IgD-negative memory B cell (primary cell): ENCODE data around the gene CARD18. TPM values are rescaled to one million over a fixed set of nuclear protein-coding genes. Genes with fewer than 3 reads are reported as not detected.
A peak's percentile ranks its signal among the peaks of the same experiment; 100 is the strongest.

Experiments
- H3K27ac Mint-ChIP-seq, 3 donors: one replicate each; pipeline ENCODE4 v1.8.0; 2020 to 2022; ENCODE audit warnings: mild to moderate bottlenecking in 3 of 3, mixed read lengths in 3 of 3, moderate library complexity in 1 of 3
- H3K27me3 Mint-ChIP-seq: one replicate; pipeline ENCODE4 v1.8.0; 2021; ENCODE audit warnings: mixed read lengths
- H3K36me3 Mint-ChIP-seq: one replicate; pipeline ENCODE4 v1.8.0; 2020; ENCODE audit warnings: mild to moderate bottlenecking, mixed read lengths
- H3K4me1 Mint-ChIP-seq, 3 donors: one replicate each; pipeline ENCODE4 v1.8.0; 2020 to 2022; ENCODE audit warnings: mixed read lengths in 3 of 3, mild to moderate bottlenecking in 1 of 3
- H3K4me3 Mint-ChIP-seq, 4 donors: one replicate each; pipeline ENCODE4 v1.8.0; 2020 to 2022; ENCODE audit warnings: mild to moderate bottlenecking in 4 of 4, mixed read lengths in 4 of 4, moderate library complexity in 3 of 4
- H3K9me3 Mint-ChIP-seq, 3 donors: one replicate each; pipeline ENCODE4 v1.8.0; 2020 to 2021; ENCODE audit warnings: mixed read lengths in 3 of 3, mild to moderate bottlenecking in 1 of 3
- polyA plus RNA-seq: library from polyadenylated mRNA; unstranded; fragments of 300-500 nt; fragmentation: Illumina TruSeq; gene quantifications from one replicate; pipeline ENCODE4 v1.2.3, GENCODE V29; 2021

The CARD18 gene
- polyA plus RNA-seq, 1 donor from 2014 or later, result not detected

- Mint-ChIP-seq H3K4me1 (no peaks in the 10 kb centered on the region), H3K27me3 (no peaks in the 10 kb centered on the region), H3K9me3 (no peaks in the 10 kb centered on the region)
These were observed 13.0 kb upstream of the CARD18 start for GRCh38 chr11:105152560-105152959.

GRCh38 chr11:105152021-105152512, 12.5 kb upstream of the CARD18 start:
- Mint-ChIP-seq H3K9me3 (no peaks in the 10 kb centered on the region), H3K4me1 (no peaks in the 10 kb centered on the region), H3K27ac (no peak overlapping the region), H3K36me3 (no peaks in the 10 kb centered on the region), H3K27me3 (no peaks in the 10 kb centered on the region), H3K4me3 (no peak overlapping the region)

More at GRCh38 chr11:105152560-105152959, 13.0 kb upstream of the CARD18 start:
- no peak overlapping the region for H3K27ac Mint-ChIP-seq
- H3K36me3 Mint-ChIP-seq, result no peaks in the 10 kb centered on the region
- no peak overlapping the region for H3K4me3 Mint-ChIP-seq

DNA sequence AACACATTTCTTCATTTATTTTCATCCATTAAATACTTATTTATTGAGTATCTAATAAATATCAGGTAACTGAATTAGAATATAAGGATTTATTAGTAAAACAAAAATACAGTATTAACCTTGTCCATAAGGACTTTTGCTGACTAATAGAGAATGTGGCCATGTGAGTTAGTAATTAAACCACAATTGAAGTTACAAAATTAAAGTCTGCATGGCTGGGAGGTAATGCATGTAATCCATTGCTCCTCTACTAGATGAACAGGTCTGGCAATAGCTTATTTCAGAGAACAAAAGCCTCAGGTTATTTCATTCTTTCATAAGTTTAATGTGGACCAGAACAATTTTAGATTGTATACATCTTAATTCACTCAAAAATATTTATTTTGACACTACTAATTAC, 9.9 kb upstream of the CARD18 start:
- H3K36me3 Mint-ChIP-seq, result no peaks in the 10 kb centered on the region
- H3K4me3 Mint-ChIP-seq, result no peak overlapping the region
- no peak overlapping the region for H3K27ac Mint-ChIP-seq
- H3K9me3 Mint-ChIP-seq, result no peaks in the 10 kb centered on the region
- no peaks in the 10 kb centered on the region for H3K4me1 Mint-ChIP-seq
- no peaks in the 10 kb centered on the region for H3K27me3 Mint-ChIP-seq

DNA sequence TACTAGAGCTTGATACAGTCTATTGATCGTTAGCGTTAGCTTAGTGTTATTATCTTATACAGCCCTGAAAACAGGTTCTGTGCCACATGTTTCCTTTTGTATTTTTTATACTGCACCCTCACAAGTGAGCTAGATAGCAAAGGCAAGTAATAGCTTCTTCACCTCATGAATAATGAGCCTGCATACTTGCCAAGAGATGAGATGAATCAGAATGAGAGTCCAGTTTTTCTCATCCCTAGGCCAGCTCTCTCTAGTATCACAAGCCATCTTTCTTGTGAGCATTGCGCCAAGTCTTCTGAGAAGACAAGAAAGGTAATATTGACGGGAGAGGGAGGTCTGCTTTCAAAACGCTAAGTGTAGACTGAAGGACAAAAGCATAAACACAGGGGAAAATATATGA, 8.7 kb upstream of the CARD18 start:
- H3K4me1 Mint-ChIP-seq, result no peaks in the 10 kb centered on the region
- no peak overlapping the region for H3K27ac Mint-ChIP-seq
- H3K9me3 Mint-ChIP-seq, result no peaks in the 10 kb centered on the region
- H3K36me3 Mint-ChIP-seq, result no peaks in the 10 kb centered on the region
- H3K27me3 Mint-ChIP-seq, result no peaks in the 10 kb centered on the region
- H3K4me3 Mint-ChIP-seq, result no peak overlapping the region

GRCh38 chr11:105144887-105145286, 5.3 kb upstream of the CARD18 start:
- Mint-ChIP-seq H3K9me3 (no peaks in the 10 kb centered on the region), H3K4me1 (no peaks in the 10 kb centered on the region), H3K36me3 (no peaks in the 10 kb centered on the region), H3K4me3 (no peak overlapping the region), H3K27me3 (no peaks in the 10 kb centered on the region), H3K27ac (no peak overlapping the region)

DNA sequence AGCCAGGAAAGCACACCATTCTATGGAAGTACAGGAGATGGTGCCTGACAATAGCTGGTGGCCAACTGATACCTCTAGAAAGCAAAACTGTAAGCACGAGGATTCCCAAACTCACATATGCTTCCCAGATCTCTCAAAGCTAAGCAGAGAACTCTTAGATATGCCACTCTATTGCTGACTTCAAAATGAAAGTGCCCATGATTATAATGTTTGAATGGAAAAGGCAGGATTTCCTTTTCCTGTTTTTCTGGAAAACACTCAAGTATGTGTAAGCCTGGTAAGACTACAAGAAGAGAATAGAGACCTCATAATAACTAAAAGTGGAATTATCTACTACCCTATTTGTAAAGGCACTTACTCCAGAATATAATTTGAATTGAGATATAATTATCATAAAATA, 2.6 kb upstream of the CARD18 start:
- no peak overlapping the region for H3K27ac Mint-ChIP-seq
- H3K27me3 Mint-ChIP-seq, result no peaks in the 10 kb centered on the region
- no peaks in the 10 kb centered on the region for H3K9me3 Mint-ChIP-seq
- no peaks in the 10 kb centered on the region for H3K36me3 Mint-ChIP-seq
- H3K4me3 Mint-ChIP-seq, result no peak overlapping the region
- no peaks in the 10 kb centered on the region for H3K4me1 Mint-ChIP-seq

- no peak overlapping the region for H3K27ac Mint-ChIP-seq
- H3K9me3 Mint-ChIP-seq, result peaks cover 0 to 5% (median 0%) of the 10 kb centered on the region in 3 donors
- peaks cover 3% of the 10 kb centered on the region for H3K36me3 Mint-ChIP-seq
- H3K27me3 Mint-ChIP-seq, result peaks cover 1% of the 10 kb centered on the region
- H3K4me3 Mint-ChIP-seq, result no peak overlapping the region
- no peaks in the 10 kb centered on the region for H3K4me1 Mint-ChIP-seq
These were observed 2.3 kb downstream of the CARD18 start for GRCh38 chr11:105137286-105137685.

DNA sequence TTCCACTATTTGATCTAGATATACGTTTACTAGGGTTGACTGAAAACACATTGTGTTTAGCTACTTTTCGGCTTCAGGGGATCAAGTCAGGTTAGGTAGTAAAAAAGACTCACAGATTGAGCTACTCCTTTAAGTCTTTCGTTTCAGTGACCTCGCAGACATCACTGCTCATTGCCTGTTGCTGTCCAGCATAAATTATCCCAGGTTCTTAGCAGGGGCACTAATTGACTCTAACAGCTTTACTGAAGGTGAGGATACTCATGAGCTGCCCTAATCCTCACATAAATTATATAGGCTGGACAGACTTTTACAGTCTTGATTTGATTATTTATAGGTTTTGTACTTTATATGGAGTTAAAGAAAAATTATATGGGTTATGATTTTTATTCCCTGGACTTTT, 3.7 kb downstream of the CARD18 start:
- H3K4me3 Mint-ChIP-seq, result no peak overlapping the region
- H3K27ac Mint-ChIP-seq, result no peak overlapping the region
- H3K36me3 Mint-ChIP-seq, result peaks cover 3% of the 10 kb centered on the region
- H3K27me3 Mint-ChIP-seq, result peaks cover 1% of the 10 kb centered on the region
- no peaks in the 10 kb centered on the region for H3K4me1 Mint-ChIP-seq
- peaks cover 0 to 11% (median 4%) of the 10 kb centered on the region in 3 donors for H3K9me3 Mint-ChIP-seq

DNA sequence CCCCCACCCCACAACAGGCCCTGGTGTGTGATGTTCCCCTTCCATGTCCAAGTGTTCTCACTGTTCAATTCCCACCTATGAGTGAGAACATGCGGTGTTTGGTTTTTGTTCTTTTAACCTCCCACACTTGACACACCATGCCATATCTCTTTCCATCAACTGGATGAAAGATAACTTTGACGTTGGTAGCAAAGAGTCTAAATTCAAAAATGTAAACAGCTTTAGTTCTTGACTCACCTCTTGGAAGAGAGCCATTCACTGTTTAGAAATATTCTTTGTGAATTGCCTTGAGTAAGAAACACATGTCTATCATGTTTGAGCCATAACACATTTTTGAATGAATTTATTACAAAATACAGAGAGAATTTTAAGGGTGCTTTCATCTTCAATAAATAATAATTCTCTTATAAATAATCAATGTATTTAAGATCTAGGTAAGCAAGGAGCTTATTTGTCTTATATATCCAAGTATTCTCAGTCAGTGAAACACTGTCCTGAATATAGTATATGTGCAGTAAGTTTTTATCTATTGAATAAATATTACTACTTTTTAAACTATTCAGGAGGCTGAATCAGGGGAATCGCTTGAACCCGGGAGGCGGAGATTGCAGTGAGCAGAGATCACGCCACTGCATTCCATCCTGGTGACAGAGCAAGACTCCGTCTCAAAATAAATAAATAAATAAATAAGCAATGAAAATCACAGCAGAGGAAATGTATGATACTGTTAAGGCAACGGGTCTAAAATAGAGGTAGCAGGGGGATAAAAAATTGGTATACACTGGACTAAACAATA, 6.7 kb downstream of the CARD18 start:
- H3K27me3 Mint-ChIP-seq, result peaks cover 1% of the 10 kb centered on the region
- no peak overlapping the region for H3K27ac Mint-ChIP-seq
- H3K36me3 Mint-ChIP-seq, result peaks cover 3% of the 10 kb centered on the region
- peaks cover 0 to 12% (median 4%) of the 10 kb centered on the region in 3 donors for H3K9me3 Mint-ChIP-seq
- no peak overlapping the region for H3K4me3 Mint-ChIP-seq
- H3K4me1 Mint-ChIP-seq, result no peaks in the 10 kb centered on the region

GRCh38 chr11:105130189-105130813, 9.3 kb downstream of the CARD18 start:
- no peak overlapping the region for H3K27ac Mint-ChIP-seq
- H3K9me3 Mint-ChIP-seq, result peaks cover 0 to 10% (median 4%) of the 10 kb centered on the region in 3 donors
- no peak overlapping the region for H3K4me3 Mint-ChIP-seq
- H3K36me3 Mint-ChIP-seq, result peaks cover 1% of the 10 kb centered on the region
- no peaks in the 10 kb centered on the region for H3K4me1 Mint-ChIP-seq
- H3K27me3 Mint-ChIP-seq, result peaks cover 1% of the 10 kb centered on the region

- H3K4me3 Mint-ChIP-seq, result no peak overlapping the region
- peaks cover 0 to 4% (median 1%) of the 10 kb centered on the region in 3 donors for H3K9me3 Mint-ChIP-seq
- H3K4me1 Mint-ChIP-seq, result no peaks in the 10 kb centered on the region
- no peaks in the 10 kb centered on the region for H3K27me3 Mint-ChIP-seq
- H3K27ac Mint-ChIP-seq, result no peak overlapping the region
- peaks cover 1% of the 10 kb centered on the region for H3K36me3 Mint-ChIP-seq
These were observed 14.8 kb downstream of the CARD18 start for GRCh38 chr11:105124756-105125155.

DNA sequence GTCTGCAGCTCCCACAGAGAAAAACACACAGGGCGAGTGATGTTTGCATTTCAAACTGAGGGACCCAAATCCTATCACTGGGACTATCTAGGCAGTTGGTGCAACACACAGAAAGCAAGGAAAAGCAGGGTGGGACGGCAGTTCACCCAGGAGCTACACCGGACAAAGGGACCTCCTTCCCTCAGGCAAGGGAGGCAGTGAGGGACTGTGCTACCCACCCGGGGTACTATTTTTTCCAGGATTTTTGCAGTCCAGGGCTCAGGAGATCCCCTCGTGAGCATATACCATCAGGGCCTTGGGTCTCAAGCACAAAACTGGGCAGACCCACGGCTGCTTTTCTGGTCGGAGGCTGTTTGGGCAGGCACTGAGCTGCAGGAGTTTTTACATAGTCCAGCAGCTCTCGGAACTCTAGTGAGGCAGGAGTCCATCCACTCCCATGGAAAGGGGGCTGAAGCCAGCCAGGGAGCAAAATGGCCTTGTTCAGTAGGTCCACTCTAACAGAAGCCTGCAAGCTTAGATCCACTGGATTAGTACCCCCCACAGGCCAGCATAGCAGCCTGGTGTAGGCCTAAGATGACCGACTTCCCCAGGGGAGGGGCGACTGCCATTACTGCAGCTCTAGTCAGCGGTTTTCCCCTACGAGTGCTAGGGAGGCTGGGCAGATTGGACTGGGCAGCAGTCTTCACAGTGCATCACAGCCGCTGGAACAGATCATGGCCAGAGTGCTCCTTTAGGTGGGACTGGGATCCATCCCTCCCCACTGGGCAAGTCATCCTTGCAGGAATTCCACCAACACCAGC, 28.2 kb downstream of the CARD18 start:
- Mint-ChIP-seq H3K4me1 (peaks cover 7 to 13% (median 8%) of the 10 kb centered on the region in 3 donors), H3K36me3 (no peaks in the 10 kb centered on the region)

DNA sequence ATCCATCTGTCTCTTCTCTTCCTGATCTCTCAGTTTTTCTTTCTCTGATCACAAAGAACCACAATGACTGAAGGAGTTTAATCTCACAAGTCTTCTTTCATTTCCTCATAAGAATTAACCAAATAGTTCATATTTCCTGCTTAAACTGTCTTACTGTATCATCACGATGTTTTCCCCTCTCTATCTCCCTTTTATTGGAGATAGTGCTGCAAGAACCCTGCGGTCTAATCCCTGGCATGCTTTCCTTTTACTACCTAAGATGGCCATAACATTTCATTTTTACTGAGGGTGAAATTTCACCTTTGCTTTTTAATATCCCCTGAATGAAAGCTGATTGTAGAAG, 28.9 kb downstream of the CARD18 start:
- Mint-ChIP-seq H3K4me1 (peaks cover 7 to 13% (median 8%) of the 10 kb centered on the region in 3 donors), H3K36me3 (no peaks in the 10 kb centered on the region), H3K9me3 (peaks cover 0 to 4% (median 0%) of the 10 kb centered on the region in 3 donors), H3K27ac (no peak overlapping the region), H3K27me3 (peaks cover 16% of the 10 kb centered on the region), H3K4me3 (peak overlapping the region in 1 of 4 donors; percentile 34)

More for the DNA sequence above, 28.2 kb downstream of the CARD18 start:
- H3K4me3 Mint-ChIP-seq, result peak overlapping the region in 1 of 4 donors; percentile 10
- peaks cover 17% of the 10 kb centered on the region for H3K27me3 Mint-ChIP-seq
- no peak overlapping the region for H3K27ac Mint-ChIP-seq
- H3K9me3 Mint-ChIP-seq, result peaks cover 0 to 4% (median 0%) of the 10 kb centered on the region in 3 donors

- Mint-ChIP-seq H3K27ac (no peak overlapping the region), H3K27me3 (peaks cover 16% of the 10 kb centered on the region), H3K4me1 (peaks cover 7 to 13% (median 8%) of the 10 kb centered on the region in 3 donors), H3K9me3 (peaks cover under 1 to 4% (median 3%) of the 10 kb centered on the region in 3 donors), H3K36me3 (no peaks in the 10 kb centered on the region), H3K4me3 (no peak overlapping the region)
These were observed 29.5 kb downstream of the CARD18 start for GRCh38 chr11:105109855-105110687.
